Endothelial cell of umbilical vein (primary cell): ENCODE data around the gene TOP2B.

ENCODE experiments used
- EZH2 ChIP-seq: IDR thresholded peaks from 2 replicates; pipeline ENCODE4 v1.6.1; 2012; ENCODE audit warnings: borderline replicate concordance, low read depth, mild to moderate bottlenecking, moderate library complexity, low read length, inconsistent platforms; ENCODE audit not compliant: severe bottlenecking
- FOS ChIP-seq: IDR thresholded peaks from 2 replicates; pipeline ENCODE4 v1.6.1; 2011; ENCODE audit warnings: mild to moderate bottlenecking, low read length, moderate library complexity, borderline replicate concordance; ENCODE audit not compliant: insufficient read depth
- GATA2 ChIP-seq: IDR thresholded peaks from 2 replicates; pipeline ENCODE4 v1.7.0; 2011; ENCODE audit warnings: low read depth, mild to moderate bottlenecking, moderate library complexity, mixed read lengths, low read length; ENCODE audit not compliant: insufficient read length, insufficient read depth
- JUN ChIP-seq: IDR thresholded peaks from 2 replicates; pipeline ENCODE4 v1.6.1; 2011; ENCODE audit warnings: borderline replicate concordance, low read depth; ENCODE audit not compliant: insufficient read length, insufficient read depth
- MAX ChIP-seq: IDR thresholded peaks from 2 replicates; pipeline ENCODE4 v1.6.1; 2011; ENCODE audit not compliant: insufficient read depth, insufficient read length
- POLR2A ChIP-seq: IDR thresholded peaks from 2 replicates; pipeline ENCODE4 v1.6.1; 2012; ENCODE audit warnings: low read depth, mild to moderate bottlenecking, control low read depth, low read length
- POLR2AphosphoS5 ChIP-seq: IDR thresholded peaks from 2 replicates; pipeline ENCODE4 v1.6.1; 2012; ENCODE audit warnings: low read depth, mild to moderate bottlenecking, control low read depth, low read length, moderate library complexity; ENCODE audit not compliant: insufficient read depth
- TF ChIP-seq, protein P1 (sequence below), 2 donors: IDR thresholded peaks; 1 replicate in 1 of 2; 2 replicates in 1 of 2; pipeline ENCODE4 v1.5.1; 2011; ENCODE audit warnings: low read length in 2 of 2, mild to moderate bottlenecking in 2 of 2, moderate library complexity in 2 of 2, control low read depth in 1 of 2, inconsistent platforms in 1 of 2, low read depth in 1 of 2; ENCODE audit not compliant: insufficient read depth in 1 of 2; ENCODE audit errors: extremely low read depth in 1 of 2

DNA sequence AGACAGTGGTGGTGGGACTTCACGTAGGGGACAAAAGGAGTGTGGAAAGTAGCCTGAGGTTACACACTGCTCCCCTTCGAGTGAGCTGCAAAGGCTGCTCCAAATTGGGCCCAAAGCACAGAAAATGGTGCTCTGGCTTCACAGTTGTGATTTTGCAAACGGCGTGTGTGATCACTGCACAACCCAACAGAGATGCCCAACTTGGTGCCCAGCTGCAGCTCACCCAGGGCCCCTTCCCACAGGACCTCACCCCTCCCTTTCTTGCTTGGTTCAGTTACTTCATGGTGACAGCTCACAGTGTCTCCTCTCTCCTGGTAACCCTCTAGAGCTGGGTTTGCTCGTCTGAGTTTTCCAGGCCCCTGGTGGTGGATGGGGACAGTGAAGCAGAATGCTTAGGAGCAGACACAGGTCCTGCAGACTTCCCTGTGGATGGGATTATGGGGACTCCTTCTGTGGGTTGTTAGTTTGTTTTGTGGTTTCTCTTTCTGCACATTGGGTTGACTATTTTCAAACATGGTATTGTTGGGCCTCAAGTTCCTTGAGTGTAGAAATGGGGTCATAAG is 98.3 kb downstream of the TOP2B start:
- TF ChIP-seq, protein P1, sequence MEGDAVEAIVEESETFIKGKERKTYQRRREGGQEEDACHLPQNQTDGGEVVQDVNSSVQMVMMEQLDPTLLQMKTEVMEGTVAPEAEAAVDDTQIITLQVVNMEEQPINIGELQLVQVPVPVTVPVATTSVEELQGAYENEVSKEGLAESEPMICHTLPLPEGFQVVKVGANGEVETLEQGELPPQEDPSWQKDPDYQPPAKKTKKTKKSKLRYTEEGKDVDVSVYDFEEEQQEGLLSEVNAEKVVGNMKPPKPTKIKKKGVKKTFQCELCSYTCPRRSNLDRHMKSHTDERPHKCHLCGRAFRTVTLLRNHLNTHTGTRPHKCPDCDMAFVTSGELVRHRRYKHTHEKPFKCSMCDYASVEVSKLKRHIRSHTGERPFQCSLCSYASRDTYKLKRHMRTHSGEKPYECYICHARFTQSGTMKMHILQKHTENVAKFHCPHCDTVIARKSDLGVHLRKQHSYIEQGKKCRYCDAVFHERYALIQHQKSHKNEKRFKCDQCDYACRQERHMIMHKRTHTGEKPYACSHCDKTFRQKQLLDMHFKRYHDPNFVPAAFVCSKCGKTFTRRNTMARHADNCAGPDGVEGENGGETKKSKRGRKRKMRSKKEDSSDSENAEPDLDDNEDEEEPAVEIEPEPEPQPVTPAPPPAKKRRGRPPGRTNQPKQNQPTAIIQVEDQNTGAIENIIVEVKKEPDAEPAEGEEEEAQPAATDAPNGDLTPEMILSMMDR (IDR thresholded peaks at IDR 0.05; ENCODE audit: extremely low read depth in 1 of 2, insufficient read depth in 1 of 2, low read depth in 1 of 2, low read length in 2 of 2), result peak in 1 of 2 donors; percentile 16
- TF ChIP-seq POLR2AphosphoS5, result no peak
- no peak for TF ChIP-seq POLR2A
- no peak for TF ChIP-seq MAX
- no peak for TF ChIP-seq JUN
- TF ChIP-seq GATA2, result no peak
- TF ChIP-seq EZH2, result no peak
- no peak for TF ChIP-seq FOS
